Vagina (tissue), 2 donors: Measurements from ENCODE around the gene THSD7B. TPM values are rescaled to one million over a fixed set of nuclear protein-coding genes. Genes with fewer than 3 reads are reported as not detected.

Experiments
- DNase-seq, 2 donors: peaks; one replicate each; pipeline ENCODE4 v3.0.0-alpha.2; 2017; ENCODE audit errors: extremely low spot score in 2 of 2
- H3K27ac ChIP-seq: fragments of 200-600 bp; sonication (generic); one replicate; pipeline ENCODE4 v1.5.1; 2019
- H3K27me3 ChIP-seq: fragments of 200-600 bp; sonication (generic); one replicate; pipeline ENCODE4 v1.5.1; 2019
- H3K36me3 ChIP-seq, 2 donors: fragments of 200-600 bp; sonication (generic); one replicate each; pipeline ENCODE4 v1.5.1; 2017 to 2019
- H3K4me1 ChIP-seq: fragments of 200-600 bp; sonication (generic); one replicate; pipeline ENCODE4 v1.5.1; 2019
- H3K4me3 ChIP-seq, 2 donors: fragments of 200-600 bp; sonication (generic); 1 replicate in 1 of 2; 2 replicates in 1 of 2; pipeline ENCODE4 v1.5.1; 2016 to 2019
- H3K9me3 ChIP-seq: fragments of 200-600 bp; sonication (generic); one replicate; pipeline ENCODE4 v1.5.1; 2019
- POLR2A ChIP-seq, 2 donors: fragments of 450-650 bp; IDR thresholded peaks; one replicate each; pipeline ENCODE4 v1.6.1; 2017; ENCODE audit warnings: antibody characterized with exemption in 2 of 2, mild to moderate bottlenecking in 2 of 2, moderate library complexity in 2 of 2
- POLR2AphosphoS5 ChIP-seq, 2 donors: sonication (generic); formaldehyde crosslinking; IDR thresholded peaks; one replicate each; pipeline ENCODE4 v1.9.0; 2017; ENCODE audit warnings: antibody characterized with exemption in 2 of 2, mild to moderate bottlenecking in 2 of 2, low read depth in 1 of 2; ENCODE audit not compliant: insufficient read depth in 1 of 2
- intact Hi-C: fragments of 100-400 bp; cut with DNase I; formaldehyde crosslinking; loops from one replicate; pipeline ENCODE4 v1.15.1; 2023
- total RNA-seq: library from RNA; depleted of rRNA; stranded (reverse); fragments of >200 nt; gene quantifications from one replicate; pipeline ENCODE4 v1.2.3, GENCODE V29; 2016
- TF ChIP-seq, protein P1 (sequence below), 3 experiments: fragments of 450-650 bp in 2 of 3; fragments of 200-600 bp in 1 of 3; sonication (generic) in 1 of 3; IDR thresholded peaks; one replicate each; pipeline ENCODE4 v1.5.1; 2017 to 2019; ENCODE audit warnings: antibody characterized with exemption in 3 of 3, mild to moderate bottlenecking in 2 of 3, moderate library complexity in 2 of 3

The THSD7B gene
- total RNA-seq, 1 donor from 2014 or later = 0.49 TPM

DNA sequence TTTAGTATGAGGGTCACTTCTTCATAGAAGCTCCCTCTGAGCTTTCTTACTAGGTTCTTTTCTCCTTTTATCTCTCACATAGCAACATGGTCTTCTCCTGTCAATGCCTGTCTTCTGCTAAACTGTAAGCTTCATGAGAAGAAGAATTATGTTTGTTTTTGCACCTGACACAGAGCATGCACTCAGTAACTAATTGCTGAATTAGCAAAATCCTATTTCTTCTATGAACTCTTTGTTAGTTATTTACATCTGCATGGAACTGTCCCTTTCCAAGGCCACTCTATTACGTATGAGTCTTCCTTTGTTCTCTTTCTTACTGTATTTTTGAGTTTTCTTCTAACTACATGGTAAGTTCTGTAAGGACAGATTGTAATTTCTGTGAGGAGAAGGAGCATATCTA lies 63.4 kb downstream of the THSD7B start:
- intact Hi-C loops = no loop called here
- DNase-seq = no peak
- TF ChIP-seq, protein P1, sequence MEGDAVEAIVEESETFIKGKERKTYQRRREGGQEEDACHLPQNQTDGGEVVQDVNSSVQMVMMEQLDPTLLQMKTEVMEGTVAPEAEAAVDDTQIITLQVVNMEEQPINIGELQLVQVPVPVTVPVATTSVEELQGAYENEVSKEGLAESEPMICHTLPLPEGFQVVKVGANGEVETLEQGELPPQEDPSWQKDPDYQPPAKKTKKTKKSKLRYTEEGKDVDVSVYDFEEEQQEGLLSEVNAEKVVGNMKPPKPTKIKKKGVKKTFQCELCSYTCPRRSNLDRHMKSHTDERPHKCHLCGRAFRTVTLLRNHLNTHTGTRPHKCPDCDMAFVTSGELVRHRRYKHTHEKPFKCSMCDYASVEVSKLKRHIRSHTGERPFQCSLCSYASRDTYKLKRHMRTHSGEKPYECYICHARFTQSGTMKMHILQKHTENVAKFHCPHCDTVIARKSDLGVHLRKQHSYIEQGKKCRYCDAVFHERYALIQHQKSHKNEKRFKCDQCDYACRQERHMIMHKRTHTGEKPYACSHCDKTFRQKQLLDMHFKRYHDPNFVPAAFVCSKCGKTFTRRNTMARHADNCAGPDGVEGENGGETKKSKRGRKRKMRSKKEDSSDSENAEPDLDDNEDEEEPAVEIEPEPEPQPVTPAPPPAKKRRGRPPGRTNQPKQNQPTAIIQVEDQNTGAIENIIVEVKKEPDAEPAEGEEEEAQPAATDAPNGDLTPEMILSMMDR (IDR thresholded peaks at IDR 0.05) = no peak
- no peak for TF ChIP-seq POLR2A (IDR thresholded peaks at IDR 0.05)
- no peak for TF ChIP-seq POLR2AphosphoS5 (IDR thresholded peaks at IDR 0.05; ENCODE audit: insufficient read depth in 1 of 2, low read depth in 1 of 2)

DNA sequence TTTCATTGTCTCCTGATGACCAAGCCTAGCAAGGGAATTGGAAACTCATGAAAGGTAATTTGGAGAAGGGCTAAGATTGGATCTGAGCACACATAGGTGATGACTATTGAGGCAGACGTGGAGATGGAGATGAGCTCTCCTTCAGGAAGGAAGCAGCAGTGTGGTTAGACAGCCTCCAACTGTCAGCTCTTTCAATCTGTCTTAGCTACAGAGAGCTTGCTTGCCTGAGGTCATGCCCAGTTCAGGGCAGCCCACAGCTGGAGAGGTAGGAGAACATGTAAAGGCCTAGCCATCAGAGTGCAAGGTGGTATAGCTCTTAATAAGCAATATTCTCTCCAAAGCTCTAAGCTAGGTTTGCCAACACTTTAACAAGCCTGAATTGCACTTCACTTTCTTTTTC lies 79.2 kb downstream of the THSD7B start:
- no peaks in the 10 kb centered on the region for H3K36me3 ChIP-seq
- TF ChIP-seq POLR2A (IDR thresholded peaks at IDR 0.05) = no peak
- TF ChIP-seq, protein P1 (IDR thresholded peaks at IDR 0.05) = no peak
- no peak for TF ChIP-seq POLR2AphosphoS5 (IDR thresholded peaks at IDR 0.05; ENCODE audit: insufficient read depth in 1 of 2, low read depth in 1 of 2)
- H3K9me3 ChIP-seq = no peaks in the 10 kb centered on the region
- H3K27ac ChIP-seq = no peak overlapping the region
- DNase-seq = no peak
- no peak overlapping the region for H3K4me3 ChIP-seq
- intact Hi-C loops = no loop called here
- no peaks in the 10 kb centered on the region for H3K27me3 ChIP-seq
- peaks cover 5% of the 10 kb centered on the region for H3K4me1 ChIP-seq

More for the DNA sequence above, 63.4 kb downstream of the THSD7B start:
- Histone ChIP-seq H3K9me3 (no peaks in the 10 kb centered on the region), H3K27me3 (no peaks in the 10 kb centered on the region), H3K4me3 (no peak overlapping the region), H3K36me3 (no peaks in the 10 kb centered on the region), H3K27ac (no peak overlapping the region), H3K4me1 (no peaks in the 10 kb centered on the region)

DNA sequence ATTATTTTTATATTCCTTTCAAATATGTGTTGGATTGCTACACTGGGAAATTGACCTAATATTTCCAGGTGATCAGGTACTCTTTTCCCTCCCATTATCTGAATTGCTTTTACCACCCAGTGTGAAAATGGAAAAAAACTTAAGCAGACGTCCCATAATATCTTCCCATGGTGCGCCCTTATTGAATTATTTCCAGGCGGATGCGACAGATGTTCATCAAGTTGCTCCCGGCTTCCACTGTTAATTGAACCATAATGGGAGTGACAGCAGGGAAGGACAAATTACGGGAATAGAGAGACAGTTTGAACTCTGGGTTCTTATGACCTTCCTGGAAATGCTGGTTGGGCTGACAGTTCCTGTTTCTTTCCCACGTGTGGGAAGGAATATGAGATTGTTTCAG lies 93.3 kb downstream of the THSD7B start:
- no peak overlapping the region for H3K4me3 ChIP-seq
- H3K36me3 ChIP-seq = no peaks in the 10 kb centered on the region
- no peak overlapping the region for H3K27ac ChIP-seq
- H3K4me1 ChIP-seq = no peaks in the 10 kb centered on the region
- no peak for DNase-seq
- intact Hi-C loops = no loop called here
- H3K9me3 ChIP-seq = no peaks in the 10 kb centered on the region
- TF ChIP-seq, protein P1 (IDR thresholded peaks at IDR 0.05) = no peak
- TF ChIP-seq POLR2A (IDR thresholded peaks at IDR 0.05) = no peak
- TF ChIP-seq POLR2AphosphoS5 (IDR thresholded peaks at IDR 0.05; ENCODE audit: insufficient read depth in 1 of 2, low read depth in 1 of 2) = no peak
- H3K27me3 ChIP-seq = no peaks in the 10 kb centered on the region

DNA sequence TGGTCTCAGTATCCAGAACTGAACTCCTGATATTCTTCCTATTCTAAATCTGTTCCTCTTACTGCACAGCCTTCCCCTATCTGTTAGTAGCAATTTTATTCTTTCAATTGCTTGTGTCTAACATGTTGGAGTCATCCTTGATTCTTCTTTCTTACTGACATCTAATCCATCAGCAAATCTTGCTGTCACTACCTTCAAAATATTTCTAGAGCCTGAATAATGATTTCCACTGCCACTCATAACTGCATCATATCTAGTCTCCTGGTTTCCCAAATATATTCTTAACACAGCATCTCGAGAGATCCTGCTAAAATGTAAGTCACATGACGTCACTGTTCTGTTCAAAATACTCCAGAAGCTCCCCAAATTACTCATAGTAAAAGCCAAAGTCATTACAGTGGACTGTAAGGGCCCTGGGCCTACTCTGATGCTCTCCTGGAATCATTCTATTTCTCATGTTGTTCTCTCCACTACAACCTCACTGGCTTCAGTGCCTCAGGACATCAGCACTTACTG lies 95.2 kb downstream of the THSD7B start:
- DNase-seq = no peak
- Histone ChIP-seq H3K4me3 (no peak overlapping the region), H3K4me1 (no peaks in the 10 kb centered on the region), H3K27ac (no peak overlapping the region), H3K9me3 (no peaks in the 10 kb centered on the region), H3K36me3 (no peaks in the 10 kb centered on the region), H3K27me3 (no peaks in the 10 kb centered on the region)
- intact Hi-C loops = no loop called here
- TF ChIP-seq, protein P1 (IDR thresholded peaks at IDR 0.05) = no peak
- no peak for TF ChIP-seq POLR2AphosphoS5 (IDR thresholded peaks at IDR 0.05; ENCODE audit: insufficient read depth in 1 of 2, low read depth in 1 of 2)
- TF ChIP-seq POLR2A (IDR thresholded peaks at IDR 0.05) = no peak

DNA sequence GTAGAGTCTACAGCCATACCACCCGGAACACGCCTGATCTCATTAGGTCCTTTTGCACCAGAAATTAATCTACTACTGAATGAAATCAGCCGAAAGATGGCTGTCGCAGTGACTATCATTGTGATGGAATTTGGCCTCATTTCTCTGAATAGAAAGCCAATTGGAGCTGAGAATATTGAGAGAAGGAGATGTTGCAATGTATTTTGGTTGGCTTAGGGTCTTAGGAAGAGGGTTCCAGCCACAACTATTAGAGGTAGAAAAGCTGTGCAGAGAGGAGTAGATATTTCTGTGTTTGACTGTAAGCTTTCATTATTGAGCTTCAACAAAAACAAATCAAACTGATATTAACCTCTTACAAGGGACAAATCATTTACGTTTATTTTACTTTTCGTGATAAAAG lies 98.1 kb downstream of the THSD7B start:
- TF ChIP-seq, protein P1 (IDR thresholded peaks at IDR 0.05) = no peak
- TF ChIP-seq POLR2A (IDR thresholded peaks at IDR 0.05) (no peak), POLR2AphosphoS5 (IDR thresholded peaks at IDR 0.05; ENCODE audit: insufficient read depth in 1 of 2, low read depth in 1 of 2) (no peak)
- Histone ChIP-seq H3K9me3 (no peaks in the 10 kb centered on the region), H3K27me3 (no peaks in the 10 kb centered on the region), H3K4me3 (no peak overlapping the region), H3K36me3 (no peaks in the 10 kb centered on the region), H3K27ac (no peak overlapping the region), H3K4me1 (no peaks in the 10 kb centered on the region)
- DNase-seq = no peak
- intact Hi-C loops = no loop called here
